GM19397 (cell line): ENCODE data around the gene SLAMF9.

Source experiments
- ATAC-seq: cut with Tn5 transposase; IDR thresholded peaks from one replicate; pipeline ENCODE4 v1.9.1; 2021; ENCODE audit warnings: mild to moderate bottlenecking, moderate library complexity; ENCODE audit not compliant: unreplicated experiment

The SLAMF9 gene

GRCh38 chr1:159934136-159935039 lies 19.6 kb downstream of the SLAMF9 start:
- no peak for ATAC-seq

- no peak for ATAC-seq
Observed at GRCh38 chr1:159933347-159933746, 20.7 kb downstream of the SLAMF9 start.

GRCh38 chr1:159932296-159933285 lies 21.4 kb downstream of the SLAMF9 start:
- no peak for ATAC-seq

- no peak for ATAC-seq
Observed at GRCh38 chr1:159931795-159932173, 22.3 kb downstream of the SLAMF9 start.

- no peak for ATAC-seq
Observed at GRCh38 chr1:159931101-159931794, 22.8 kb downstream of the SLAMF9 start.

GRCh38 chr1:159930634-159931033 lies 23.4 kb downstream of the SLAMF9 start:
- no peak for ATAC-seq

GRCh38 chr1:159930216-159930615 lies 23.8 kb downstream of the SLAMF9 start:
- no peak for ATAC-seq

- no peak for ATAC-seq
Observed at GRCh38 chr1:159929155-159930051, 24.6 kb downstream of the SLAMF9 start.

- ATAC-seq = no peak
Observed at GRCh38 chr1:159928491-159929050, 25.5 kb downstream of the SLAMF9 start.

- no peak for ATAC-seq
Observed at GRCh38 chr1:159927849-159928431, 26.1 kb downstream of the SLAMF9 start.

- no peak for ATAC-seq
Observed at GRCh38 chr1:159927211-159927848, 26.7 kb downstream of the SLAMF9 start.

- peak; percentile 0 for ATAC-seq
Observed at GRCh38 chr1:159925719-159926078, 28.3 kb downstream of the SLAMF9 start.

GRCh38 chr1:159924791-159925718 lies 29.0 kb downstream of the SLAMF9 start, which contains the start of gene TAGLN2:
Gene TAGLN2, minus strand, starts transcription at chr1:159925507. Its CDS starts 4,998 bp downstream, at chr1:159920509.
- peak; percentile 65 for ATAC-seq

GRCh38 chr1:159924025-159924790 lies 29.8 kb downstream of the SLAMF9 start:
- ATAC-seq = peak; percentile 11

- peak; percentile 32 for ATAC-seq
Observed at GRCh38 chr1:159923203-159924024, 30.6 kb downstream of the SLAMF9 start.
